Endodermal cell (in vitro differentiated cells): Measurements from ENCODE around the gene DLG5. TPM values are rescaled to one million over a fixed set of nuclear protein-coding genes. Genes with fewer than 3 reads are reported as not detected.

ENCODE experiments used
- DNase-seq: peaks from one replicate; pipeline ENCODE4 v3.0.0-alpha.2; 2017
- H3K27ac ChIP-seq: 2 replicates; pipeline ENCODE4 v1.5.1; 2013; ENCODE audit warnings: mild to moderate bottlenecking, low read depth, low read length, moderate library complexity
- H3K27me3 ChIP-seq: 2 replicates; pipeline ENCODE4 v1.6.1; 2013; ENCODE audit warnings: mild to moderate bottlenecking, low read length, moderate library complexity; ENCODE audit not compliant: insufficient read depth, control insufficient read depth, poor library complexity, severe bottlenecking
- H3K36me3 ChIP-seq: 2 replicates; pipeline ENCODE4 v1.7.0; 2013; ENCODE audit warnings: mild to moderate bottlenecking, low read length, moderate library complexity; ENCODE audit not compliant: control insufficient read depth, insufficient read depth
- H3K4me1 ChIP-seq: one replicate; pipeline ENCODE4 v1.7.0; 2013; ENCODE audit warnings: low read length; ENCODE audit not compliant: control insufficient read depth, insufficient read depth
- H3K4me3 ChIP-seq: 2 replicates; pipeline ENCODE4 v1.5.1; 2013; ENCODE audit warnings: mild to moderate bottlenecking, low read length, moderate library complexity
- H3K9ac ChIP-seq: 2 replicates; pipeline ENCODE4 v1.6.1; 2013; ENCODE audit warnings: mild to moderate bottlenecking, low read length, moderate library complexity; ENCODE audit not compliant: poor library complexity, severe bottlenecking; ENCODE audit errors: extremely low read depth
- H3K9me3 ChIP-seq: 2 replicates; pipeline ENCODE4 v1.6.1; 2013; ENCODE audit warnings: mild to moderate bottlenecking, low read length, moderate library complexity; ENCODE audit not compliant: control insufficient read depth
- H3K27ac Mint-ChIP-seq: 2 replicates; pipeline ENCODE4 v1.8.0; 2020; ENCODE audit warnings: mixed read lengths
- H3K27me3 Mint-ChIP-seq: 2 replicates; pipeline ENCODE4 v1.8.0; 2021; ENCODE audit warnings: mild to moderate bottlenecking, mixed read lengths; ENCODE audit not compliant: insufficient read depth
- H3K36me3 Mint-ChIP-seq: 2 replicates; pipeline ENCODE4 v1.8.0; 2020; ENCODE audit warnings: low read depth, mixed read lengths
- H3K4me1 Mint-ChIP-seq: 2 replicates; pipeline ENCODE4 v1.8.0; 2020; ENCODE audit warnings: mixed read lengths
- H3K4me3 Mint-ChIP-seq: 2 replicates; pipeline ENCODE4 v1.8.0; 2020; ENCODE audit warnings: mild to moderate bottlenecking, moderate library complexity, mixed read lengths
- H3K9me3 Mint-ChIP-seq: 2 replicates; pipeline ENCODE4 v1.8.0; 2020; ENCODE audit warnings: mild to moderate bottlenecking, mixed read lengths
- WGBS, 2 experiments: methylation state at CpG; one replicate each; pipeline versions ENCODE4 v1.1.5 to v1.1.7; 2013; ENCODE audit warnings: missing lambda C conversion rate in 2 of 2, mixed read lengths in 1 of 2; ENCODE audit not compliant: insufficient coverage in 1 of 2, insufficient read length in 1 of 2; 5-methylcytosine and 5-hydroxymethylcytosine counted together
- total RNA-seq, 2 donors: library from RNA; stranded (reverse); fragmentation: NEBNext Ultra II Directional in 1 of 2; extraction: Animal tissue kit (Norgen Biotek cat#: 25700) in 1 of 2; gene quantifications; 2 replicates in 1 of 2; 3 replicates in 1 of 2; pipeline ENCODE4 v1.2.1, GENCODE V29; 2021
- TF ChIP-seq, protein P1 (sequence below): fragments of 200-600 bp; sonication (generic); conservative IDR thresholded peaks from 2 replicates; pipeline ENCODE4 v1.5.0; 2021; ENCODE audit warnings: antibody characterized with exemption, mild to moderate bottlenecking

Gene DLG5
- total RNA-seq, 2 donors from 2014 or later = 79.4 to 83.4 TPM

GRCh38 chr10:77771450-77771849 lies 155.1 kb downstream of the DLG5 start:
- Mint-ChIP-seq H3K9me3 (peaks cover 4% of the 10 kb centered on the region), H3K36me3 (peaks cover 2% of the 10 kb centered on the region), H3K4me1 (peaks cover 13% of the 10 kb centered on the region), H3K4me3 (no peak overlapping the region), H3K27me3 (no peaks in the 10 kb centered on the region), H3K27ac (no peak overlapping the region)
- Histone ChIP-seq H3K4me3 (no peak overlapping the region), H3K9ac (no peak overlapping the region), H3K9me3 (peaks cover under 1% of the 10 kb centered on the region), H3K36me3 (no peaks in the 10 kb centered on the region), H3K27me3 (no peaks in the 10 kb centered on the region), H3K27ac (no peak overlapping the region), H3K4me1 (peaks cover 8% of the 10 kb centered on the region)
- peak; percentile 45 for DNase-seq
- TF ChIP-seq, protein P1, sequence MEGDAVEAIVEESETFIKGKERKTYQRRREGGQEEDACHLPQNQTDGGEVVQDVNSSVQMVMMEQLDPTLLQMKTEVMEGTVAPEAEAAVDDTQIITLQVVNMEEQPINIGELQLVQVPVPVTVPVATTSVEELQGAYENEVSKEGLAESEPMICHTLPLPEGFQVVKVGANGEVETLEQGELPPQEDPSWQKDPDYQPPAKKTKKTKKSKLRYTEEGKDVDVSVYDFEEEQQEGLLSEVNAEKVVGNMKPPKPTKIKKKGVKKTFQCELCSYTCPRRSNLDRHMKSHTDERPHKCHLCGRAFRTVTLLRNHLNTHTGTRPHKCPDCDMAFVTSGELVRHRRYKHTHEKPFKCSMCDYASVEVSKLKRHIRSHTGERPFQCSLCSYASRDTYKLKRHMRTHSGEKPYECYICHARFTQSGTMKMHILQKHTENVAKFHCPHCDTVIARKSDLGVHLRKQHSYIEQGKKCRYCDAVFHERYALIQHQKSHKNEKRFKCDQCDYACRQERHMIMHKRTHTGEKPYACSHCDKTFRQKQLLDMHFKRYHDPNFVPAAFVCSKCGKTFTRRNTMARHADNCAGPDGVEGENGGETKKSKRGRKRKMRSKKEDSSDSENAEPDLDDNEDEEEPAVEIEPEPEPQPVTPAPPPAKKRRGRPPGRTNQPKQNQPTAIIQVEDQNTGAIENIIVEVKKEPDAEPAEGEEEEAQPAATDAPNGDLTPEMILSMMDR = no peak
- WGBS, 2 experiments = 67 to 73% methylated on average over 3 to 4 of the region's 4 CpGs

GRCh38 chr10:77770868-77771175 lies 155.7 kb downstream of the DLG5 start:
- no peaks in the 10 kb centered on the region for H3K9me3 ChIP-seq
- H3K27me3 Mint-ChIP-seq = no peaks in the 10 kb centered on the region
- peaks cover 15% of the 10 kb centered on the region for H3K4me1 Mint-ChIP-seq
- peak; percentile 49 for DNase-seq
- no peaks in the 10 kb centered on the region for H3K27me3 ChIP-seq
- H3K36me3 ChIP-seq = no peaks in the 10 kb centered on the region
- no peaks in the 10 kb centered on the region for H3K9me3 Mint-ChIP-seq
- H3K4me1 ChIP-seq = peaks cover 8% of the 10 kb centered on the region
- TF ChIP-seq, protein P1 = no peak
- no peak overlapping the region for H3K4me3 Mint-ChIP-seq
- H3K27ac ChIP-seq = no peak overlapping the region
- H3K36me3 Mint-ChIP-seq = no peaks in the 10 kb centered on the region
- no peak overlapping the region for H3K9ac ChIP-seq
- WGBS, 2 experiments = 87 to 94% methylated on average over 3 to 6 of the region's 7 CpGs
- no peak overlapping the region for H3K4me3 ChIP-seq
- no peak overlapping the region for H3K27ac Mint-ChIP-seq

GRCh38 chr10:77770081-77770867 lies 156.3 kb downstream of the DLG5 start:
- no peaks in the 10 kb centered on the region for H3K36me3 Mint-ChIP-seq
- H3K4me1 Mint-ChIP-seq = peaks cover 13% of the 10 kb centered on the region
- TF ChIP-seq, protein P1 = no peak
- no peaks in the 10 kb centered on the region for H3K27me3 Mint-ChIP-seq
- Histone ChIP-seq H3K27ac (no peak overlapping the region), H3K36me3 (no peaks in the 10 kb centered on the region), H3K27me3 (no peaks in the 10 kb centered on the region), H3K9ac (no peak overlapping the region), H3K4me1 (peaks cover 8% of the 10 kb centered on the region), H3K4me3 (no peak overlapping the region), H3K9me3 (no peaks in the 10 kb centered on the region)
- no peak overlapping the region for H3K27ac Mint-ChIP-seq
- no peak overlapping the region for H3K4me3 Mint-ChIP-seq
- no peaks in the 10 kb centered on the region for H3K9me3 Mint-ChIP-seq
- peak; percentile 38 for DNase-seq
- 83 to 87% methylated on average over 16 to 18 of the region's 18 CpGs for WGBS, 2 experiments
